Endothelial cell of umbilical vein (primary cell): ENCODE data around the gene CHID1.

Source experiments
- CTCF ChIP-seq, 2 donors: IDR thresholded peaks; 1 replicate in 1 of 2; 2 replicates in 1 of 2; pipeline ENCODE4 v1.5.1; 2011; ENCODE audit warnings: low read length in 2 of 2, mild to moderate bottlenecking in 2 of 2, moderate library complexity in 2 of 2, control low read depth in 1 of 2, inconsistent platforms in 1 of 2, low read depth in 1 of 2; ENCODE audit not compliant: insufficient read depth in 1 of 2; ENCODE audit errors: extremely low read depth in 1 of 2
- EZH2 ChIP-seq: IDR thresholded peaks from 2 replicates; pipeline ENCODE4 v1.6.1; 2012; ENCODE audit warnings: borderline replicate concordance, low read depth, mild to moderate bottlenecking, moderate library complexity, low read length, inconsistent platforms; ENCODE audit not compliant: severe bottlenecking
- FOS ChIP-seq: IDR thresholded peaks from 2 replicates; pipeline ENCODE4 v1.6.1; 2011; ENCODE audit warnings: mild to moderate bottlenecking, low read length, moderate library complexity, borderline replicate concordance; ENCODE audit not compliant: insufficient read depth
- GATA2 ChIP-seq: IDR thresholded peaks from 2 replicates; pipeline ENCODE4 v1.7.0; 2011; ENCODE audit warnings: low read depth, mild to moderate bottlenecking, moderate library complexity, mixed read lengths, low read length; ENCODE audit not compliant: insufficient read length, insufficient read depth
- JUN ChIP-seq: IDR thresholded peaks from 2 replicates; pipeline ENCODE4 v1.6.1; 2011; ENCODE audit warnings: borderline replicate concordance, low read depth; ENCODE audit not compliant: insufficient read length, insufficient read depth
- MAX ChIP-seq: IDR thresholded peaks from 2 replicates; pipeline ENCODE4 v1.6.1; 2011; ENCODE audit not compliant: insufficient read depth, insufficient read length
- MYC ChIP-seq: IDR thresholded peaks from one replicate; pipeline ENCODE4 v1.6.1; 2011; ENCODE audit warnings: mild to moderate bottlenecking, low read depth, low read length
- POLR2A ChIP-seq: IDR thresholded peaks from 2 replicates; pipeline ENCODE4 v1.6.1; 2012; ENCODE audit warnings: low read depth, mild to moderate bottlenecking, control low read depth, low read length
- POLR2AphosphoS5 ChIP-seq: IDR thresholded peaks from 2 replicates; pipeline ENCODE4 v1.6.1; 2012; ENCODE audit warnings: low read depth, mild to moderate bottlenecking, control low read depth, low read length, moderate library complexity; ENCODE audit not compliant: insufficient read depth

GRCh38 chr11:863023-863909, 47.3 kb downstream of the CHID1 start:
- no peak for TF ChIP-seq POLR2A
- TF ChIP-seq EZH2, result no peak
- no peak for TF ChIP-seq CTCF (IDR thresholded peaks at IDR 0.05; ENCODE audit: extremely low read depth in 1 of 2, insufficient read depth in 1 of 2, low read depth in 1 of 2, low read length in 2 of 2)
- no peak for TF ChIP-seq MAX
- no peak for TF ChIP-seq POLR2AphosphoS5
- TF ChIP-seq FOS, result no peak
- TF ChIP-seq MYC, result no peak
- no peak for TF ChIP-seq JUN
- TF ChIP-seq GATA2, result no peak
